GM12891 (cell line): ENCODE results near the gene ZNF511.

ENCODE experiments used
- PAX5 ChIP-seq: IDR thresholded peaks from 2 replicates; pipeline ENCODE4 v1.6.1; 2011; ENCODE audit warnings: low read length, moderate library complexity, mild to moderate bottlenecking; ENCODE audit not compliant: insufficient read depth, severe bottlenecking
- POLR2A ChIP-seq: IDR thresholded peaks from 2 replicates; pipeline ENCODE4 v1.6.1; 2011; ENCODE audit warnings: low read depth, low read length, control low read depth
- POLR2AphosphoS5 ChIP-seq: IDR thresholded peaks from 2 replicates; pipeline ENCODE4 v1.6.1; 2011; ENCODE audit warnings: low read depth, low read length, control low read depth
- POU2F2 ChIP-seq: IDR thresholded peaks from 2 replicates; pipeline ENCODE4 v1.6.1; 2011; ENCODE audit warnings: low read depth, mild to moderate bottlenecking, control low read depth, low read length, moderate library complexity
- SPI1 ChIP-seq: IDR thresholded peaks from 2 replicates; pipeline ENCODE4 v1.6.1; 2011; ENCODE audit warnings: low read depth, low read length, control low read depth
- TAF1 ChIP-seq: IDR thresholded peaks from 2 replicates; pipeline ENCODE4 v1.6.1; 2011; ENCODE audit warnings: low read depth, low read length, control low read depth

GRCh38 chr10:133346413-133346812 is 37.7 kb downstream of the ZNF511 start:
- TF ChIP-seq POLR2A = no peak
- no peak for TF ChIP-seq POLR2AphosphoS5
- no peak for TF ChIP-seq TAF1
- no peak for TF ChIP-seq PAX5
- TF ChIP-seq SPI1 = no peak
- no peak for TF ChIP-seq POU2F2
